Thyroid gland (tissue), 4 donors: ENCODE data around the gene OTOF.
A peak's percentile ranks its signal among the peaks of the same experiment; 100 is the strongest.

ENCODE experiments used
- POLR2A ChIP-seq, 2 donors: fragments of 450-650 bp; IDR thresholded peaks; one replicate each; pipeline ENCODE4 v1.6.1; 2017; ENCODE audit warnings: antibody characterized with exemption in 2 of 2, mild to moderate bottlenecking in 2 of 2, moderate library complexity in 1 of 2
- TF ChIP-seq, protein P1 (sequence below), 6 experiments: fragments of 200-600 bp in 3 of 6; fragments of 450-650 bp in 3 of 6; sonication (generic) in 3 of 6; IDR thresholded peaks; one replicate each; pipeline ENCODE4 v1.5.1; 2016 to 2019; ENCODE audit warnings: antibody characterized with exemption in 6 of 6, mild to moderate bottlenecking in 2 of 6, inconsistent platforms in 1 of 6, moderate library complexity in 1 of 6

DNA sequence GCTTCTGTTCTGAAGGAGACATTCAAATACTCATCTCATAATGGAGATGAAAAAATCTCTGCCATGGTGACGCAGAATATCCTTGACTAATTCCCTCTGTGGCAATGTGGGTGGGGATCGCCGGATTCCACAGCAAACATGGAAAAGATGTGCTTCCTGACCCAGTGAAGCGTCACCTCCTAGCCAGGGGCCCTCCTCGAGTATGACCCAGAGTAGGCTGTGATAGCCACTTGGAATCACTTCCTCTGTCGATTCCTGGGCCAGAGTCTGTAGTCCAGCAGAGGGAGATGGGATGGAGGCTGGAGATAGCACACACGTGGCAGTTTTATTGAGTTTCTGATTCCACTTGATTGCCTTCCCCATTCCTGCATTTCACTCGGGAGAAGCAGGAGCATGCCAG, 39.4 kb downstream of the OTOF start:
- TF ChIP-seq, protein P1, sequence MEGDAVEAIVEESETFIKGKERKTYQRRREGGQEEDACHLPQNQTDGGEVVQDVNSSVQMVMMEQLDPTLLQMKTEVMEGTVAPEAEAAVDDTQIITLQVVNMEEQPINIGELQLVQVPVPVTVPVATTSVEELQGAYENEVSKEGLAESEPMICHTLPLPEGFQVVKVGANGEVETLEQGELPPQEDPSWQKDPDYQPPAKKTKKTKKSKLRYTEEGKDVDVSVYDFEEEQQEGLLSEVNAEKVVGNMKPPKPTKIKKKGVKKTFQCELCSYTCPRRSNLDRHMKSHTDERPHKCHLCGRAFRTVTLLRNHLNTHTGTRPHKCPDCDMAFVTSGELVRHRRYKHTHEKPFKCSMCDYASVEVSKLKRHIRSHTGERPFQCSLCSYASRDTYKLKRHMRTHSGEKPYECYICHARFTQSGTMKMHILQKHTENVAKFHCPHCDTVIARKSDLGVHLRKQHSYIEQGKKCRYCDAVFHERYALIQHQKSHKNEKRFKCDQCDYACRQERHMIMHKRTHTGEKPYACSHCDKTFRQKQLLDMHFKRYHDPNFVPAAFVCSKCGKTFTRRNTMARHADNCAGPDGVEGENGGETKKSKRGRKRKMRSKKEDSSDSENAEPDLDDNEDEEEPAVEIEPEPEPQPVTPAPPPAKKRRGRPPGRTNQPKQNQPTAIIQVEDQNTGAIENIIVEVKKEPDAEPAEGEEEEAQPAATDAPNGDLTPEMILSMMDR (IDR thresholded peaks at IDR 0.05), result peak in 1 of 6 experiments; percentile 29
- no peak for TF ChIP-seq POLR2A (IDR thresholded peaks at IDR 0.05)
